ENCODE measurements around the gene RBFOX2.

- no peak for TF ChIP-seq CTCF (IDR thresholded peaks at IDR 0.05)
- no peak for TF ChIP-seq POLR2A (IDR thresholded peaks at IDR 0.05)
These were observed 46.7 kb downstream of the RBFOX2 start for GRCh38 chr22:35981900-35982299.
